Measurements from ENCODE around the gene MYB.

GRCh38 chr6:135250751-135251497, 69.8 kb downstream of the MYB start:
- no peak for TF ChIP-seq POLR2AphosphoS5 (IDR thresholded peaks at IDR 0.05; ENCODE audit: low read depth, low read length)
- TF ChIP-seq POLR2A (IDR thresholded peaks at IDR 0.05; ENCODE audit: low read depth, low read length) = no peak
- no peak for TF ChIP-seq TAF1 (IDR thresholded peaks at IDR 0.05; ENCODE audit: low read depth, low read length)
- no peak for TF ChIP-seq POU2F2 (IDR thresholded peaks at IDR 0.05; ENCODE audit: low read depth, low read length)
- TF ChIP-seq SPI1 (IDR thresholded peaks at IDR 0.05; ENCODE audit: low read depth, low read length) = no peak
- TF ChIP-seq PAX5 (IDR thresholded peaks at IDR 0.05; ENCODE audit: insufficient read depth, low read length, severe bottlenecking) = no peak
